Stimulated activated memory B cell treated with anti-CD40 and anti-IgM and Interleukin-4, amounts not matched to agents 10 μg/mL and 1 μg/mL and 100 μg/mL, for 72 hours (primary cell): Measurements from ENCODE around the gene ADAM12.
A peak's percentile ranks its signal among the peaks of the same experiment; 100 is the strongest.
"Not testable (repeated sequence)": the region's sequence is repeated elsewhere in the genome, so short reads cannot be mapped to it uniquely, and the experiment has no call there.

Experiments used
- ATAC-seq: fragments of 150-1000 bp; cut with Tn5 transposase; 2 replicates; pipeline ENCODE4 v1.10.0; 2021
- H3K27ac Mint-ChIP-seq: one replicate; pipeline ENCODE4 v1.8.0; 2022; ENCODE audit warnings: mild to moderate bottlenecking, mixed read lengths
- H3K27me3 Mint-ChIP-seq: one replicate; pipeline ENCODE4 v1.8.0; 2022; ENCODE audit warnings: mixed read lengths
- H3K36me3 Mint-ChIP-seq: one replicate; pipeline ENCODE4 v1.8.0; 2022; ENCODE audit warnings: mixed read lengths
- H3K4me1 Mint-ChIP-seq: one replicate; pipeline ENCODE4 v1.8.0; 2022; ENCODE audit warnings: mixed read lengths
- H3K4me3 Mint-ChIP-seq: one replicate; pipeline ENCODE4 v1.8.0; 2022; ENCODE audit warnings: mild to moderate bottlenecking, moderate library complexity, mixed read lengths
- H3K9me3 Mint-ChIP-seq: one replicate; pipeline ENCODE4 v1.8.0; 2022; ENCODE audit warnings: mixed read lengths

ADAM12 gene

DNA sequence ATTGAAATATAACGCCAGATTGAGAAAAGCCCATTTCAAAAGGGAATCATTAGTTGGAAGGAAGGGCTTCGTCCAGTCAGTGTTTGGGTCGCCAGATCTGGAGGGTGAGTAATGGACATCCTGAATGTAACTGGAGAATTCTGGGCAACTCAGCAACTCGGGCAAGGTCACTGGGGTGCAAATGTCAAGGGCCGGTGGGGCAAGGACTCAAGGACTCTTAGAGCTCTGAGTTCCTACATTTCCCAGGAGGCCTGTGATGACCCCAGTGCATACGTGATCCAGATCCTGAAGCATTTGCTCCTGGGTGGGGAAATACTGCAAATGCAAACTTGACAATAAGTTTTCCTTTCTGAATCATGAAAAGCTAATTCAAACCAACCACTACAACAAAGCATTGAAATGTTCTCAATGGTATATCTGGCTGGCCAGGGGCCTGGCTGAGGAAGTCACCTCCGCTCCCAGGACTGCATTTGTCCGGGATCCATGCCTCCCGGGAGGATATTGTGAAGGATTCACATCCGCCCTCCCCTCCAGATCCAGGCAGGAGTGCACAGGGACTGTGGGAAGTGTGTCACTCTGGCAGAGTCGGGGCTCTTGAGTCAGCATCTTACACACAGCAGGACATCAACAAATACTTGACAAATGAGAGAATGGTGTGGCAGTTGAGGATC, 327.9 kb downstream of the ADAM12 start:
- ATAC-seq = no peak
- Mint-ChIP-seq H3K9me3 (no peaks in the 10 kb centered on the region), H3K36me3 (no peaks in the 10 kb centered on the region), H3K27ac (no peak overlapping the region), H3K4me3 (no peak overlapping the region), H3K27me3 (no peaks in the 10 kb centered on the region), H3K4me1 (no peaks in the 10 kb centered on the region)

DNA sequence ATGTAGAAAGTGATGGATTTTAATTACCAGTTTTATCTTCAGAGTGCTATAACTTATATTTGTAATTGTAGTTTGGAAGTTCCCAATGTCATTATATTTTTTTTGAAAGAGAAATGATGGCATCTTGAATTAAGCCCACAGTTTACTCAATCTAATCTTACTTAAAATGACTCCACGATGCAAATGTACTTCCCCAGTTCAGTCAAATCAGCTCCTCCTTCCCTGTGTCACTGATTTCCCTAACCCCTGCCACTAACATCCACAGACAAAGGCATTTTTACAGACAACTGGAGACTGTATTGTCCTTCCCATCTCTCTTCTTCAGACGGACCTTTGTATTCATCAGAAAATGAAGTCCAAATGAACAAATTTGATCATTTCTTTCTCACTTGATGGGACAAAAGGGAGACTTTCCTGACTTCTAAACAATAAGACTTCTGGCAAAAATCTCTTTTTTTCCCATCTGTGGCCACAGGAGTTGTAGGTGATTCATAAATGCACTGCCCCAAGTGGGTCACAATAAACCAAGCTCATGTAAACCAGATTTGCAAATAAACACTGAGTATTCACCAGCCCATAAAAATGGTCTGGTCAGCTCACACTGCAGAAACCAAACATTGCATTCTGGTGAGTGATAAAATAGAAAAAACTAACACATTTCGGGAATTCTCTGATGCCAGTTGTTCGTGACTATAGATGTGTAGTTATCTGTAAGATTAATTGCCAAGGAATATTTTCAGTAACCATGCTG, 329.0 kb downstream of the ADAM12 start:
- ATAC-seq = no peak
- Mint-ChIP-seq H3K4me3 (no peak overlapping the region), H3K27ac (no peak overlapping the region), H3K27me3 (no peaks in the 10 kb centered on the region), H3K4me1 (no peaks in the 10 kb centered on the region), H3K36me3 (no peaks in the 10 kb centered on the region), H3K9me3 (no peaks in the 10 kb centered on the region)

DNA sequence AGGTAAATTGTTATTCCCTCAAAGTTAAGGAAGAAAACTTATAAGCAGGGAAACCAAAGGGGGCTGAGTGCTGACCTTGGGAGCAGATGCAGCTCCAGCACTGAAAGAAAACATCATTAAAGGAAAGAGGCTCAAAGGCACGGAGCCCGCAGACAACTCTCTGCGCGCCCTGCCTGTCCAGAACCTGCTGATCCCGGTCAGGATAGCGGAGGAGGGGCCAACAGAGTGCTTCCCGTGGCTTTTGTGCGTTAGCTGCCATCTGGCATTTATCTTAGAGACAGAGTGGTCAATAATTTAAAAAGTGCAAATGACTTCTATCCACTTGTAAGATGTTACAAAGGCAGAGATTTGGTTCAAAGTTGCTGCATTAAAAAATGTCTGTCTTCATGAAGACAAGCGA, 329.8 kb downstream of the ADAM12 start:
- H3K27ac Mint-ChIP-seq = no peak overlapping the region
- ATAC-seq = no peak
- H3K4me3 Mint-ChIP-seq = no peak overlapping the region
- H3K36me3 Mint-ChIP-seq = no peaks in the 10 kb centered on the region
- no peaks in the 10 kb centered on the region for H3K4me1 Mint-ChIP-seq
- H3K27me3 Mint-ChIP-seq = no peaks in the 10 kb centered on the region
- no peaks in the 10 kb centered on the region for H3K9me3 Mint-ChIP-seq

DNA sequence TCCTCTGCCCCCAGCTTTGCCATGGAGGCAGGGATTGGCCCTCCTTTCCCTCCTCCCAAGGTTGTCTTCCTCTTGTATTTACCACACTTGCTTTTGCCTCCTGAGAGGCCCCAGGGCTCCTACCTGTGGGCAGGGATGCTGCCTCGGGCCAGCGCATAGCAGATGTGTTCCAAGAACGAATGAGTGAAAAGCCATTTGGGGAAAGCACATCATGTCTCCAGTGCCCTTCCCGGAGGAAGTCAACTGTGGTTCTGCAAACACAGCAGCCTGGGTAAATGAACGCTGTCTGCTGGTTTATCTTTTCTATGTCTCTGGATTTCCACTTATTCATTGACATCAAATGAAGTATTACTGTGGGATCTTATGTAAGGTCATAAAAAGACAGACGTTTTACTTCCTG, 330.2 kb downstream of the ADAM12 start:
- Mint-ChIP-seq H3K27ac (no peak overlapping the region), H3K4me3 (no peak overlapping the region), H3K4me1 (no peaks in the 10 kb centered on the region), H3K9me3 (no peaks in the 10 kb centered on the region), H3K27me3 (no peaks in the 10 kb centered on the region), H3K36me3 (no peaks in the 10 kb centered on the region)
- ATAC-seq = no peak

DNA sequence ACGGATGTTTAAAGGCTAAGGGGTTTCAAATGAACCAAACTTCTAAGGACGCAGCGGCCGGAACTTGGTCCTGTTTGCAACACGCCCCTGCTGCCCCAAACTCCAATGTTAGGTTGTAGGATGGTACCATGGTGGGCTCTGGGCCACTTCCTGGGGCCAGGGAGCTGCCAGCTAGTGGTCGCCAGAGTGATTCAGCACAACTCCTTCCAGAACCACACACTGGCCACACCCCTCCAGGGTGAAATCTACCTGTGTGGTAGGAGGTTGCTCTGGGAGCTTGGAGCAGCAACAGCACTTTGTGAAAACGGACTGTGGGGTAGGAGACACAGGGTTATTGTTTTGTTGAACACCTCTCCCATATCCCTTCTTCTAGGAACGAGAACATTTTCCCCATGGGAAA, 330.8 kb downstream of the ADAM12 start:
- Mint-ChIP-seq H3K27me3 (no peaks in the 10 kb centered on the region), H3K4me3 (no peak overlapping the region), H3K36me3 (no peaks in the 10 kb centered on the region), H3K4me1 (no peaks in the 10 kb centered on the region), H3K9me3 (no peaks in the 10 kb centered on the region), H3K27ac (no peak overlapping the region)
- ATAC-seq = no peak

DNA sequence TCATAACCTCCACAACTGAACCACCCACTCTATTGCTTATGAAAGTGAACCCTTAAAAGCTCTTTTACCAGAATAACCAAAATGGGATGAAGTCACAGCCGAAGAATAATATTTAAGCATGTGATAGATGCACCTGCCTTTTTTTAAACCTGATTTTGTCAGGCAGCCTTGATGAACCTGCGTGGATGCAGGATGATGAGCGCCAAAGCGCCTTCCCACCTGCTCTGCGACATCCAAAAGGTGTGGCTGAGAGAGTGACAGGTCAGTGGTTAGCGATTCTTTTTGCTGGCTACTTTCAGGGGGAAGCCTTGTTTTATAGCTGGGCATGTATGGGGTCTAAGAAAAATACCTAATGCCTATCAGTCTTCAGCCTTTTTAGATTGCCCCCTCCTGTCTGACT, 334.1 kb downstream of the ADAM12 start:
- H3K27me3 Mint-ChIP-seq = peaks cover 16% of the 10 kb centered on the region
- no peaks in the 10 kb centered on the region for H3K4me1 Mint-ChIP-seq
- no peaks in the 10 kb centered on the region for H3K9me3 Mint-ChIP-seq
- no peak overlapping the region for H3K4me3 Mint-ChIP-seq
- H3K36me3 Mint-ChIP-seq = no peaks in the 10 kb centered on the region
- H3K27ac Mint-ChIP-seq = no peak overlapping the region
- no peak for ATAC-seq

DNA sequence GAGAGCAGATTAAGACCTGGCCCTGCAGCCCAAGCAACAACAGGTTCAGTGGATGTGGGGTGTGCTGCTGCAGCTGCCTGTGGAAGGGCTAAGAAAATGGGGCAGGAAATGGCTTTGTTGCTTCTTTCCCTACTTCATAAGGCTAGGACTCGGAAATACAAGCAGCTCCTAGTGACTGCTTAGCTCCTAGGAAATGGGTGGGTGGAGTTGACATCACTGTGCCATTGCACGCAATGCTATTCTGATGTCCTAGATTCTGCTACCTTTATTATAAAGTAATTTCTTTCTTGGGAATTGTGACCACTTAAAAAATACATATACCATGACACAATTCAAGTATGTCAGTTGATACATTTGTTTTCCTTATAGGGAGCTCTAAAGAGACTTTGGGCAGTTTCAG, 336.1 kb downstream of the ADAM12 start:
- ATAC-seq = no peak
- Mint-ChIP-seq H3K4me1 (no peaks in the 10 kb centered on the region), H3K4me3 (no peak overlapping the region), H3K36me3 (no peaks in the 10 kb centered on the region), H3K9me3 (no peaks in the 10 kb centered on the region), H3K27me3 (peaks cover 16% of the 10 kb centered on the region), H3K27ac (no peak overlapping the region)

DNA sequence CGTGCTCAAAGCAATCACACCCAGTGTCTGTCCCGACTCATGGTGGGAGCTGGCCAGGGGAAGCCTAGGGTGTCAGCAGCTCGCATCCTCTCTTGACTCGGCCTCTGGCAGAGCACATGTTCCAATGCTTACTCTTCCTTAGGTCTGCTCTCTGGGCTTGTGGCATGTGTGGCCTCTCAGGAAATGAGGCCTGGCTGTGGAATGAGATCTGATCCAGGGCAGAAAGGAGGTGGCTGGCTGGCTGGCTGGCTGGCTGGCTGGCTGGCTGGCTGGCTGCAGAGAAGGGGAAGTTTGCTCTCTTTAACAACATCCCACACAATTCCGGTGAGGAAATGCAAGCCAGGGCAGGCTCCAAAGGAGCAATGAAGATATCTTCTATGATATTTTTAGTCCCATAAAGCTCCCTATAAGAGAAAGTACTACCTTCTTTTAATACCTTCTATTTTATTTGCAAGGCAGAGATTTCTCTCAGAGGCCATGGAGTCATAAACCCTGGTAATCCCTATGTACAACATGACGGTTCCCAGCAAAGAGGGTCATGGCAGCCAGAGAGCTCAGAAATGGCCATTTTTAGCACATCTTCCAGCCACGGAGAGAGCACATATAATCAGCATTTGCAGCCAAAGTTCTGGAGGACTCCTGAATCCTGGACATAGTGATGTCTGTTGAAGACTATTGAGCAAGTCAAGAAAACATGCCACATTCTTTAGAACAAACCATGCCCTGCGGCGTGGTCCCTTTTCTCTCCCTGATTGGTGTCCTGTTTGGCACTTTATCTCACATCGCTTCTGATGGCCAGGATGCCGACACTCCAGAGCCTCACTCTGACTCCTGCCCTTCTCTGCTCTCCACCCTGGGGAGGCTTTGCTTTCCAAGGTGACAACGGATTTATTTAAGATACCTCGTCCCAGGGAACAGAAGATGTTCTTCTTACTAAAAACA, 338.2 kb downstream of the ADAM12 start:
- H3K36me3 Mint-ChIP-seq = no peaks in the 10 kb centered on the region
- H3K27me3 Mint-ChIP-seq = peaks cover 16% of the 10 kb centered on the region
- no peak for ATAC-seq
- no peaks in the 10 kb centered on the region for H3K4me1 Mint-ChIP-seq
- no peaks in the 10 kb centered on the region for H3K9me3 Mint-ChIP-seq
- no peak overlapping the region for H3K4me3 Mint-ChIP-seq
- peak overlapping the region; percentile 13 for H3K27ac Mint-ChIP-seq

DNA sequence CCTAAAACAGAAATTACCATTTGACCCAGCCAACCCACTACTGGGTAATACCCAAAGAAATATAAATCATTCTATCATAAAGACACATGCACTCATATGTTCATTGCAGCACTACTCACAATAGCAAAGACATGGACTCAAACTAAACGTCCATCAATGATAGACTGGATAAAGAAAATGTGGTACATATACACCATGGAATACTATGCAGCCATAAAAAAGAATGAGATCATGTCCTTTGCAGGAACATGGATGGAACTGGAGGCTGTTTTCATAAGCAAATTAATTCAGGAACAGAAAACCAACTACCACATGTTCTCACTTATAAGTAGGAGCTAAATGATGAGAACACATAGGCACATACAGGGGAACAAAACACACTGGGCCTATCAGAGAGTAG, 340.5 kb downstream of the ADAM12 start:
- peaks cover 16% of the 10 kb centered on the region for H3K27me3 Mint-ChIP-seq
- ATAC-seq, H3K27ac Mint-ChIP-seq, H3K36me3 Mint-ChIP-seq, H3K9me3 Mint-ChIP-seq, H3K4me3 Mint-ChIP-seq, H3K4me1 Mint-ChIP-seq: not testable (repeated sequence)

DNA sequence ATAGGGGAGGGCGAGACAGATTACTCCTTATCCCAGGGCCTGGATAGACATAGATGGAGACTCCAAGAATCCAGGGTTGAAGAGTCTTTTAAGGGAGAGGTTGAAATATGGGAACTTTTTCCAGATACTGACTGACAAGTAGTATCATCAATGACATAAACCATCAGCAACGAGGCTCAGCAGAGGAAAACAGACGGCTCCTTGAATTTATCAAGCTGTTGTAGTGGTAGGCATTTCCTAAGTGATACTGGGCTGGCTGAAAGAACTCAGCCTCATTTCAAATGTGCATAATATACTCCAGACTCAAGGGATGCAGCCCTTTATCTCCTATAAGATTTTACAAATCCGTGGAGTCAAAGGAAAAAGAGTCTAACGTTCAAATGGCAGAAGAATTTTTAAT, 341.4 kb downstream of the ADAM12 start:
- Mint-ChIP-seq H3K27ac (no peak overlapping the region), H3K9me3 (no peaks in the 10 kb centered on the region), H3K4me3 (no peak overlapping the region), H3K27me3 (peaks cover 16% of the 10 kb centered on the region), H3K4me1 (peaks cover 16% of the 10 kb centered on the region), H3K36me3 (no peaks in the 10 kb centered on the region)
- ATAC-seq = no peak

DNA sequence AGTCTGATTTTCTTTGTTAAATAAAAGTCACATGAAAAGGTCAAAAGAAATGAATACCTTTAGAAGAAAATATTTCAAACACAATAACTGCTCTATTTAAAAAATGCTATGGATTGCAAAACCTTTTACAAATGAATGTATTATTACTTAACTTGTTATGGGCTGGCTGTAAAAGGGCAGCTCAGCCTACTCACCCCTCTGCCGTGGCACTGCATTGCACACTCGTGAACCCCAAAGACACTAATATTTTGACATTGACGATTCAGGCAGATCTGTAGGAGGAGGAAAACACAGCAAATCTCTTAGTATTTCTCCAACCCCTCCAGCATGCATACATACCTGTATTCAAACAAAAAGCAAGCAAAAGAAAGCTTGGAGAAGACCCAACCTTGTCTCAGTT, 342.4 kb downstream of the ADAM12 start:
- peaks cover 25% of the 10 kb centered on the region for H3K4me1 Mint-ChIP-seq
- ATAC-seq = no peak
- H3K27me3 Mint-ChIP-seq = peaks cover 6% of the 10 kb centered on the region
- H3K9me3 Mint-ChIP-seq = peaks cover 3% of the 10 kb centered on the region
- no peak overlapping the region for H3K4me3 Mint-ChIP-seq
- peaks cover 4% of the 10 kb centered on the region for H3K36me3 Mint-ChIP-seq
- no peak overlapping the region for H3K27ac Mint-ChIP-seq

DNA sequence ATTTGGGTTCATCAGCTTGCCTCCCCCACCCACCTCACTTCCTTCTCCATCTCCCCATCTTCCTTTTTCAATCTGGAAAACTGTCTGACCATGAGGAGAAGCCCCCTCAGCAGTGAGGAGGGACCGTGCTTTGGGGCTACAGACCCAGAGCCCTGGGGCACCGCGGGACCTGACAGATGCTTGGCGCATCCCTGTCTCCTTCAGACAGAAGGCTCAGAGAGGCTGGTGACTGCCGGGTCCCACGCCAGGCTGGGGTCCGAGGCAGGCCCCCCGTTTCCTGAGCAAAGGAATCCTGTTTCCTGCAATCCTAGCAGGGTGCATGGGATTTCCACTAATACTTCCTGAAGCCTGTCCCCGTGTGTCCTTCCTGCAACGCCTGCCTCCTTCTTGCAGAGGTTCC, 344.9 kb downstream of the ADAM12 start:
- Mint-ChIP-seq H3K27ac (peak overlapping the region; percentile 98), H3K36me3 (peaks cover 6% of the 10 kb centered on the region), H3K27me3 (no peaks in the 10 kb centered on the region), H3K4me3 (no peak overlapping the region), H3K4me1 (peaks cover 49% of the 10 kb centered on the region), H3K9me3 (peaks cover 4% of the 10 kb centered on the region)
- ATAC-seq = no peak

DNA sequence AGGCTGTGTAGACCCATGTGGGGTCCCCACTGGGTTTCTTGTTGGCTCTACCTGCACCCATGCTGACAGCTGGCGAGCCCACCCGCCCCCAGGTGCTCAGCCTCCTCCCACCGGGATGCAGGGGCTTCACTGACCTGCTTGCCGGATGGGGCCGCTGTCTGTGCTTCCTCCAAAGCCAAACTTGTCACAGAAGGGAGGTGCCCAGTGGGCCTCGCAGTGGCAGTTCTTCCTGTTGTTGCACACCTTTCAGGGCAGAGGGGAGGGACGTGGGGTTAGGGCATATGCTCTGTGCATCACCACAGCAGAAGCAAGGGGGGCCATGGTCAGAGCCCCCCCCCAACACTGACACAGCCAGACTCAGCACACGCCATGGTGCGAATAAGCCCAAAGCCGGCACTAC, 345.4 kb downstream of the ADAM12 start:
- ATAC-seq = no peak
- Mint-ChIP-seq H3K27me3 (no peaks in the 10 kb centered on the region), H3K4me1 (peaks cover 54% of the 10 kb centered on the region), H3K36me3 (peaks cover 6% of the 10 kb centered on the region), H3K4me3 (no peak overlapping the region), H3K9me3 (peaks cover 4% of the 10 kb centered on the region), H3K27ac (peak overlapping the region; percentile 98)

DNA sequence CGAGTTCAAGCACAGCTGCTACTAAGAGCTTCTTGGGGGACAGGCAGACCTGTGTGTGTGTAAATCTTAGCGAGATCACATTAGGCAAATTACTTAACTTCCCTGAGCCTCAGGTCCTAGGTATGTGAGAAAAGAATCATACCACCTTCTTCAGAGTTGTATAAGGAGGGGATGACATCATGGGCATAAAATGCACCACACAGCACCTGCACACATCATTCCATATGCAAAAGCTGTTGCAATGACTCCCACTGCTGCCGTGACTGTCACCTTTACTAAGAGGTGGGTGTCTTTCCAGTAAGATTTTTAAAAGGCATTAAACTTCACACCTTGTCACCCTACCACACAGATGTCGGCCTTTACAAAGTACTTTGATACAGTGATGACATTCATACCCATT, 345.9 kb downstream of the ADAM12 start:
- peak overlapping the region; percentile 98 for H3K27ac Mint-ChIP-seq
- peaks cover 60% of the 10 kb centered on the region for H3K4me1 Mint-ChIP-seq
- peak overlapping the region; percentile 75 for H3K4me3 Mint-ChIP-seq
- H3K36me3 Mint-ChIP-seq = peaks cover 6% of the 10 kb centered on the region
- ATAC-seq = peak; percentile 5
- H3K27me3 Mint-ChIP-seq = no peaks in the 10 kb centered on the region
- peaks cover 4% of the 10 kb centered on the region for H3K9me3 Mint-ChIP-seq

DNA sequence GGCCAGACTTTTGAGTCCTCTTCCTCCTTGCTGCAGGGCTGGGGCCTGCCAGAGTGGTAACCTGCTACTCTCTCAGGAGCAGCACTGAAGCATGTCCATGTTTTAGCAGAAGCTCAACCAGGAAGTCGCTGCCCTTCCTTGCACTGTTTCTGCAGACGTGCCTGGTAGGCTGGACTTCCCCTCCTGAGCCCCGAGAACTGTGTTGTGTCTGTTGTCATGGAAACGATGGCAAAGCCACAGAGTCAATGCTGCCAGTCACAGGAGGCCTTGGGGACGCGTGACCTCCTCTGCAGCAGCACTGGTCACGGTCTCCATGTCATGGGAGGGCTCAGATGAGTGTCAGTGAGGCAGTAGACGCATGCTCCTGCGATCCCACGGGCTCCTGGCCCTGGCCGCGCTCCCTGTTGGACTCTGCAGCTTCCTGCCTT, 346.5 kb downstream of the ADAM12 start:
- peaks cover 6% of the 10 kb centered on the region for H3K36me3 Mint-ChIP-seq
- peak overlapping the region; percentile 98 for H3K27ac Mint-ChIP-seq
- peaks cover 4% of the 10 kb centered on the region for H3K9me3 Mint-ChIP-seq
- ATAC-seq = peak; percentile 98
- H3K4me1 Mint-ChIP-seq = peaks cover 65% of the 10 kb centered on the region
- peak overlapping the region; percentile 75 for H3K4me3 Mint-ChIP-seq
- no peaks in the 10 kb centered on the region for H3K27me3 Mint-ChIP-seq
